ENCODE measurements around the gene SLC4A9.

Gene SLC4A9

GRCh38 chr5:140360101-140360500, at the start of gene SLC4A9:
Gene SLC4A9, plus strand, starts transcription at chr5:140360194. Its CDS starts 43 bp downstream, at chr5:140360237.
- no peaks in the 10 kb centered on the region for H3K27me3 ChIP-seq (ENCODE audit: control insufficient read depth in 1 of 2, insufficient read depth in 2 of 2, low read length in 2 of 2)
- H3K4me1 ChIP-seq (ENCODE audit: control insufficient read depth in 1 of 2, insufficient read depth in 2 of 2, low read length in 2 of 2), result peaks cover 9 to 19% of the 10 kb centered on the region in 2 donors
- no peak within 1 kb of the TSS for H3K27ac ChIP-seq (ENCODE audit: low read depth, low read length)
- no peaks in the 10 kb centered on the region for H3K9me3 ChIP-seq (ENCODE audit: control insufficient read depth in 1 of 2, low read length in 2 of 2)
- no peak within 1 kb of the TSS for H3K9ac ChIP-seq (ENCODE audit: low read depth in 1 of 2, low read length in 2 of 2)
- H3K36me3 ChIP-seq (ENCODE audit: control insufficient read depth in 1 of 2, insufficient read depth in 2 of 2, low read length in 2 of 2), result no peaks in the 10 kb centered on the region
- no peak within 1 kb of the TSS for H3K4me3 ChIP-seq (ENCODE audit: low read depth in 1 of 2, low read length in 2 of 2)

GRCh38 chr5:140310434-140310833, 49.6 kb upstream of the SLC4A9 start:
- Histone ChIP-seq H3K36me3 (ENCODE audit: control insufficient read depth in 1 of 2, insufficient read depth in 2 of 2, low read length in 2 of 2) (no peaks in the 10 kb centered on the region), H3K27ac (ENCODE audit: low read depth, low read length) (no peak overlapping the region), H3K9ac (ENCODE audit: low read depth in 1 of 2, low read length in 2 of 2) (no peak overlapping the region), H3K4me3 (ENCODE audit: low read depth in 1 of 2, low read length in 2 of 2) (no peak overlapping the region), H3K9me3 (ENCODE audit: control insufficient read depth in 1 of 2, low read length in 2 of 2) (no peaks in the 10 kb centered on the region), H3K4me1 (ENCODE audit: control insufficient read depth in 1 of 2, insufficient read depth in 2 of 2, low read length in 2 of 2) (peaks cover 14 to 29% of the 10 kb centered on the region in 2 donors), H3K27me3 (ENCODE audit: control insufficient read depth in 1 of 2, insufficient read depth in 2 of 2, low read length in 2 of 2) (no peaks in the 10 kb centered on the region)

GRCh38 chr5:140311011-140311467, 49.0 kb upstream of the SLC4A9 start:
- no peak overlapping the region for H3K4me3 ChIP-seq (ENCODE audit: low read depth in 1 of 2, low read length in 2 of 2)
- no peak overlapping the region for H3K9ac ChIP-seq (ENCODE audit: low read depth in 1 of 2, low read length in 2 of 2)
- peaks cover 14 to 29% of the 10 kb centered on the region in 2 donors for H3K4me1 ChIP-seq (ENCODE audit: control insufficient read depth in 1 of 2, insufficient read depth in 2 of 2, low read length in 2 of 2)
- no peaks in the 10 kb centered on the region for H3K9me3 ChIP-seq (ENCODE audit: control insufficient read depth in 1 of 2, low read length in 2 of 2)
- H3K27ac ChIP-seq (ENCODE audit: low read depth, low read length), result no peak overlapping the region
- H3K27me3 ChIP-seq (ENCODE audit: control insufficient read depth in 1 of 2, insufficient read depth in 2 of 2, low read length in 2 of 2), result no peaks in the 10 kb centered on the region
- H3K36me3 ChIP-seq (ENCODE audit: control insufficient read depth in 1 of 2, insufficient read depth in 2 of 2, low read length in 2 of 2), result no peaks in the 10 kb centered on the region

GRCh38 chr5:140312067-140312790, 47.8 kb upstream of the SLC4A9 start:
- no peak overlapping the region for H3K9ac ChIP-seq (ENCODE audit: low read depth in 1 of 2, low read length in 2 of 2)
- no peaks in the 10 kb centered on the region for H3K9me3 ChIP-seq (ENCODE audit: control insufficient read depth in 1 of 2, low read length in 2 of 2)
- H3K36me3 ChIP-seq (ENCODE audit: control insufficient read depth in 1 of 2, insufficient read depth in 2 of 2, low read length in 2 of 2), result no peaks in the 10 kb centered on the region
- peaks cover 14 to 29% of the 10 kb centered on the region in 2 donors for H3K4me1 ChIP-seq (ENCODE audit: control insufficient read depth in 1 of 2, insufficient read depth in 2 of 2, low read length in 2 of 2)
- peak overlapping the region; percentile 4 for H3K27ac ChIP-seq (ENCODE audit: low read depth, low read length)
- H3K27me3 ChIP-seq (ENCODE audit: control insufficient read depth in 1 of 2, insufficient read depth in 2 of 2, low read length in 2 of 2), result no peaks in the 10 kb centered on the region
- no peak overlapping the region for H3K4me3 ChIP-seq (ENCODE audit: low read depth in 1 of 2, low read length in 2 of 2)

- Histone ChIP-seq H3K4me3 (ENCODE audit: low read depth in 1 of 2, low read length in 2 of 2) (no peak overlapping the region), H3K9me3 (ENCODE audit: control insufficient read depth in 1 of 2, low read length in 2 of 2) (no peaks in the 10 kb centered on the region), H3K27me3 (ENCODE audit: control insufficient read depth in 1 of 2, insufficient read depth in 2 of 2, low read length in 2 of 2) (no peaks in the 10 kb centered on the region), H3K27ac (ENCODE audit: low read depth, low read length) (no peak overlapping the region), H3K36me3 (ENCODE audit: control insufficient read depth in 1 of 2, insufficient read depth in 2 of 2, low read length in 2 of 2) (no peaks in the 10 kb centered on the region), H3K9ac (ENCODE audit: low read depth in 1 of 2, low read length in 2 of 2) (no peak overlapping the region), H3K4me1 (ENCODE audit: control insufficient read depth in 1 of 2, insufficient read depth in 2 of 2, low read length in 2 of 2) (peaks cover 14 to 29% of the 10 kb centered on the region in 2 donors)
Observed at GRCh38 chr5:140312791-140313189, 47.2 kb upstream of the SLC4A9 start.

GRCh38 chr5:140317859-140318258, 42.1 kb upstream of the SLC4A9 start:
- Histone ChIP-seq H3K27ac (ENCODE audit: low read depth, low read length) (no peak overlapping the region), H3K4me1 (ENCODE audit: control insufficient read depth in 1 of 2, insufficient read depth in 2 of 2, low read length in 2 of 2) (peaks cover 0 to 9% of the 10 kb centered on the region in 2 donors), H3K4me3 (ENCODE audit: low read depth in 1 of 2, low read length in 2 of 2) (no peak overlapping the region), H3K36me3 (ENCODE audit: control insufficient read depth in 1 of 2, insufficient read depth in 2 of 2, low read length in 2 of 2) (no peaks in the 10 kb centered on the region), H3K27me3 (ENCODE audit: control insufficient read depth in 1 of 2, insufficient read depth in 2 of 2, low read length in 2 of 2) (no peaks in the 10 kb centered on the region), H3K9me3 (ENCODE audit: control insufficient read depth in 1 of 2, low read length in 2 of 2) (no peaks in the 10 kb centered on the region), H3K9ac (ENCODE audit: low read depth in 1 of 2, low read length in 2 of 2) (no peak overlapping the region)

GRCh38 chr5:140318792-140319191, 41.2 kb upstream of the SLC4A9 start:
- Histone ChIP-seq H3K36me3 (ENCODE audit: control insufficient read depth in 1 of 2, insufficient read depth in 2 of 2, low read length in 2 of 2) (no peaks in the 10 kb centered on the region), H3K27ac (ENCODE audit: low read depth, low read length) (no peak overlapping the region), H3K4me1 (ENCODE audit: control insufficient read depth in 1 of 2, insufficient read depth in 2 of 2, low read length in 2 of 2) (peaks cover 0 to 16% of the 10 kb centered on the region in 2 donors), H3K9ac (ENCODE audit: low read depth in 1 of 2, low read length in 2 of 2) (no peak overlapping the region), H3K4me3 (ENCODE audit: low read depth in 1 of 2, low read length in 2 of 2) (no peak overlapping the region), H3K27me3 (ENCODE audit: control insufficient read depth in 1 of 2, insufficient read depth in 2 of 2, low read length in 2 of 2) (no peaks in the 10 kb centered on the region), H3K9me3 (ENCODE audit: control insufficient read depth in 1 of 2, low read length in 2 of 2) (no peaks in the 10 kb centered on the region)

- Histone ChIP-seq H3K9ac (ENCODE audit: low read depth in 1 of 2, low read length in 2 of 2) (no peak overlapping the region), H3K27me3 (ENCODE audit: control insufficient read depth in 1 of 2, insufficient read depth in 2 of 2, low read length in 2 of 2) (no peaks in the 10 kb centered on the region), H3K4me3 (ENCODE audit: low read depth in 1 of 2, low read length in 2 of 2) (no peak overlapping the region), H3K4me1 (ENCODE audit: control insufficient read depth in 1 of 2, insufficient read depth in 2 of 2, low read length in 2 of 2) (peaks cover 0 to 23% of the 10 kb centered on the region in 2 donors), H3K9me3 (ENCODE audit: control insufficient read depth in 1 of 2, low read length in 2 of 2) (no peaks in the 10 kb centered on the region), H3K27ac (ENCODE audit: low read depth, low read length) (no peak overlapping the region), H3K36me3 (ENCODE audit: control insufficient read depth in 1 of 2, insufficient read depth in 2 of 2, low read length in 2 of 2) (no peaks in the 10 kb centered on the region)
Observed at GRCh38 chr5:140319833-140320232, 40.2 kb upstream of the SLC4A9 start.

- H3K27me3 ChIP-seq (ENCODE audit: control insufficient read depth in 1 of 2, insufficient read depth in 2 of 2, low read length in 2 of 2), result no peaks in the 10 kb centered on the region
- H3K9ac ChIP-seq (ENCODE audit: low read depth in 1 of 2, low read length in 2 of 2), result no peak overlapping the region
- H3K9me3 ChIP-seq (ENCODE audit: control insufficient read depth in 1 of 2, low read length in 2 of 2), result no peaks in the 10 kb centered on the region
- peaks cover 0 to 23% of the 10 kb centered on the region in 2 donors for H3K4me1 ChIP-seq (ENCODE audit: control insufficient read depth in 1 of 2, insufficient read depth in 2 of 2, low read length in 2 of 2)
- H3K27ac ChIP-seq (ENCODE audit: low read depth, low read length), result no peak overlapping the region
- no peak overlapping the region for H3K4me3 ChIP-seq (ENCODE audit: low read depth in 1 of 2, low read length in 2 of 2)
- H3K36me3 ChIP-seq (ENCODE audit: control insufficient read depth in 1 of 2, insufficient read depth in 2 of 2, low read length in 2 of 2), result no peaks in the 10 kb centered on the region
Observed at GRCh38 chr5:140321796-140322195, 38.2 kb upstream of the SLC4A9 start.

GRCh38 chr5:140322751-140323731, 37.0 kb upstream of the SLC4A9 start:
- no peak overlapping the region for H3K9ac ChIP-seq (ENCODE audit: low read depth in 1 of 2, low read length in 2 of 2)
- no peaks in the 10 kb centered on the region for H3K9me3 ChIP-seq (ENCODE audit: control insufficient read depth in 1 of 2, low read length in 2 of 2)
- H3K4me1 ChIP-seq (ENCODE audit: control insufficient read depth in 1 of 2, insufficient read depth in 2 of 2, low read length in 2 of 2), result peaks cover 0 to 23% of the 10 kb centered on the region in 2 donors
- H3K27ac ChIP-seq (ENCODE audit: low read depth, low read length), result peak overlapping the region; percentile 47
- no peaks in the 10 kb centered on the region for H3K27me3 ChIP-seq (ENCODE audit: control insufficient read depth in 1 of 2, insufficient read depth in 2 of 2, low read length in 2 of 2)
- H3K4me3 ChIP-seq (ENCODE audit: low read depth in 1 of 2, low read length in 2 of 2), result no peak overlapping the region
- no peaks in the 10 kb centered on the region for H3K36me3 ChIP-seq (ENCODE audit: control insufficient read depth in 1 of 2, insufficient read depth in 2 of 2, low read length in 2 of 2)
